HepG2 (cell line): ENCODE measurements around the gene GPHN. TPM values are rescaled to one million over a fixed set of nuclear protein-coding genes. Genes with fewer than 3 reads are reported as not detected.

ENCODE experiments used
- ATAC-seq: fragments of 200-7000 bp; cut with Tn5 transposase; 3 replicates; pipeline ENCODE4 v1.9.1; 2020; ENCODE audit warnings: mild to moderate bottlenecking, moderate library complexity
- BruUV-seq: library from RNA; stranded (reverse); fragments of 400-500 nt; replicated peaks from 2 replicates; lab custom pipeline; 2021; lab: Mats Ljungman, UMichigan
- CTCF ChIA-PET: fragments of 300-600 bp; formaldehyde crosslinking; extraction: SDS; loops from one replicate; lab custom pipeline; 2021; ENCODE audit warnings: low total read pairs, inconsistent platforms, low intra/inter-chr PET ratio; lab: Yijun Ruan, JAX
- POLR2A ChIA-PET: fragments of 350-600 bp; sonication (Branson Sonifier 250); formaldehyde crosslinking; loops from one replicate; lab custom pipeline; 2020; ENCODE audit warnings: antibody characterized with exemption, inconsistent platforms; lab: Yijun Ruan, JAX
- DNase-seq: peaks from one replicate; pipeline ENCODE4 v3.0.0-alpha.2; 2015; ENCODE audit warnings: low spot score
- FAIRE-seq: peaks from 3 replicates; lab custom pipeline; 2011; peaks lifted over from hg19 to GRCh38; lab: Jason Lieb, UNC
- H2AFZ ChIP-seq: one replicate; pipeline ENCODE4 v1.6.1; 2011; ENCODE audit warnings: low read length, inconsistent platforms
- H3K27ac ChIP-seq: fragments of 300-600 bp; 3 replicates; pipeline ENCODE4 v1.8.0; 2011; ENCODE audit warnings: mixed run types, mild to moderate bottlenecking, mixed read lengths, low read length, inconsistent platforms; ENCODE audit not compliant: insufficient read depth; ENCODE audit errors: extremely low read length
- H3K27me3 ChIP-seq, 2 experiments: fragments of 200-600 bp in 1 of 2; 2 replicates in 1 of 2; 3 replicates in 1 of 2; pipeline versions ENCODE4 v1.6.0 to v1.8.0; 2011; ENCODE audit warnings: low read length in 2 of 2, mild to moderate bottlenecking in 2 of 2, moderate library complexity in 2 of 2, inconsistent platforms in 1 of 2; ENCODE audit not compliant: insufficient read depth in 2 of 2, control insufficient read depth in 1 of 2
- H3K36me3 ChIP-seq, 2 experiments: fragments of 200-600 bp in 1 of 2; replicated peaks in 1 of 2; 2 replicates in 1 of 2; 3 replicates in 1 of 2; pipeline versions ENCODE4 v1.5.1 to v1.8.0; 2011; ENCODE audit warnings: low read length in 2 of 2, inconsistent platforms in 1 of 2; ENCODE audit not compliant: insufficient read depth in 2 of 2, control insufficient read depth in 1 of 2
- H3K4me1 ChIP-seq: 2 replicates; pipeline ENCODE4 v1.5.1; 2012; ENCODE audit warnings: low read length, inconsistent platforms; ENCODE audit not compliant: insufficient read depth
- H3K4me2 ChIP-seq: 2 replicates; pipeline ENCODE4 v1.6.0; 2011; ENCODE audit warnings: low read depth, low read length, inconsistent platforms
- H3K4me3 ChIP-seq, 3 experiments: fragments of 200-600 bp in 1 of 3; sonication (generic), shearing (Covaris generic) in 1 of 3; replicated peaks in 1 of 3; 2 replicates each; pipeline ENCODE4 v1.5.1; 2011 to 2016; ENCODE audit warnings: low read length in 3 of 3, inconsistent platforms in 2 of 3, low read depth in 2 of 3, mild to moderate bottlenecking in 2 of 3, control low read depth in 1 of 3, mixed read lengths in 1 of 3; ENCODE audit not compliant: insufficient read depth in 1 of 3
- H3K79me2 ChIP-seq: one replicate; pipeline ENCODE4 v1.6.1; 2011; ENCODE audit warnings: low read length, inconsistent platforms; ENCODE audit not compliant: insufficient read depth
- H3K9ac ChIP-seq: 2 replicates; pipeline ENCODE4 v1.6.0; 2011; ENCODE audit warnings: mild to moderate bottlenecking, low read depth, low read length, inconsistent platforms; ENCODE audit not compliant: insufficient read depth
- H3K9me3 ChIP-seq: 2 replicates; pipeline ENCODE4 v1.5.1; 2012; ENCODE audit warnings: mild to moderate bottlenecking, low read length
- H4K20me1 ChIP-seq: 2 replicates; pipeline ENCODE4 v1.6.0; 2011; ENCODE audit warnings: inconsistent platforms, mild to moderate bottlenecking, low read length, moderate library complexity; ENCODE audit not compliant: insufficient read depth
- ARID3A ChIP-seq: IDR thresholded peaks from 2 replicates; pipeline ENCODE4 v1.6.1; 2012; ENCODE audit warnings: low read depth, low read length, improper control_type of control experiment
- ASH2L ChIP-seq: fragments of 300-600, 200-600 bp; sonication (generic); IDR thresholded peaks from 2 replicates; pipeline ENCODE4 v1.7.0; 2017; ENCODE audit warnings: low read depth, mild to moderate bottlenecking, moderate library complexity, mixed read lengths, low read length; ENCODE audit not compliant: insufficient read length
- BCL6 ChIP-seq: IDR thresholded peaks from 2 replicates; pipeline ENCODE4 v1.6.1; 2016; ENCODE audit warnings: missing genetic modification reagents, missing compliant biosample characterization
- CTCF ChIP-seq: sonication (generic); formaldehyde crosslinking; IDR thresholded peaks from 2 replicates; pipeline ENCODE4 v1.5.0; 2020; ENCODE audit warnings: mild to moderate bottlenecking, missing genetic modification reagents, moderate library complexity
- DRAP1 ChIP-seq: IDR thresholded peaks from 2 replicates; pipeline ENCODE4 v1.6.1; 2016; ENCODE audit warnings: missing genetic modification reagents, missing compliant biosample characterization
- GATAD2A ChIP-seq: IDR thresholded peaks from 2 replicates; pipeline ENCODE4 v1.6.1; 2016
- HMGXB4 ChIP-seq, 2 experiments: sonication (generic) in 1 of 2; formaldehyde crosslinking in 1 of 2; IDR thresholded peaks; 2 replicates each; pipeline versions ENCODE4 v1.4.0 to v1.6.1; 2018 to 2020; ENCODE audit warnings: missing genetic modification reagents in 2 of 2, borderline replicate concordance in 1 of 2, low read depth in 1 of 2, mild to moderate bottlenecking in 1 of 2, missing biosample characterization in 1 of 2
- KLF6 ChIP-seq: IDR thresholded peaks from 2 replicates; pipeline ENCODE4 v1.8.0; 2016; ENCODE audit warnings: missing biosample characterization, missing genetic modification reagents
- MAFF ChIP-seq: IDR thresholded peaks from 2 replicates; pipeline ENCODE4 v1.6.1; 2011; ENCODE audit warnings: low read depth, low read length, improper control_type of control experiment
- NCOA2 ChIP-seq: sonication (generic); formaldehyde crosslinking; IDR thresholded peaks from 2 replicates; pipeline ENCODE4 v1.8.0; 2022; ENCODE audit warnings: inconsistent platforms
- RAD21 ChIP-seq: fragments of 450-650 bp; formaldehyde crosslinking; IDR thresholded peaks from 2 replicates; pipeline ENCODE4 v1.5.0; 2020; ENCODE audit warnings: mild to moderate bottlenecking
- RXRB ChIP-seq: IDR thresholded peaks from 2 replicates; pipeline ENCODE4 v1.6.1; 2016; ENCODE audit warnings: borderline replicate concordance, missing genetic modification reagents, missing compliant biosample characterization
- SMC3 ChIP-seq: IDR thresholded peaks from 2 replicates; pipeline ENCODE4 v1.6.1; 2011; ENCODE audit warnings: low read length, improper control_type of control experiment
- STAG1 ChIP-seq: sonication (generic); formaldehyde crosslinking; IDR thresholded peaks from 2 replicates; pipeline ENCODE4 v1.4.0; 2020; ENCODE audit warnings: missing genetic modification reagents
- YY1 ChIP-seq: IDR thresholded peaks from 2 replicates; pipeline ENCODE4 v1.6.1; 2011; ENCODE audit warnings: low read length, low read depth, moderate library complexity, mild to moderate bottlenecking; ENCODE audit not compliant: insufficient read depth, insufficient replicate concordance
- ZNF670 ChIP-seq: sonication (generic); formaldehyde crosslinking; IDR thresholded peaks from 2 replicates; pipeline ENCODE4 v1.8.0; 2022; ENCODE audit warnings: mild to moderate bottlenecking, missing genetic modification reagents, borderline replicate concordance
- WGBS: methylation state at CpG from one replicate; pipeline ENCODE4 v1.1.6; 2017; ENCODE audit warnings: low lambda C conversion rate; 5-methylcytosine and 5-hydroxymethylcytosine counted together
- in situ Hi-C: cut with HindIII; loops from 2 replicates; pipeline ENCODE4 v1.10.0; 2017; ENCODE audit warnings: low pct_unique_long_range_greater_than_20kb; ENCODE audit not compliant: extremely low pct_ligation_motif_present
- intact Hi-C: fragments of 100-400 bp; cut with micrococcal nuclease; formaldehyde crosslinking; loops from one replicate; pipeline ENCODE4 v1.10.0; 2022; ENCODE audit not compliant: unreplicated experiment
- polyA plus RNA-seq, 8 experiments: library from polyadenylated mRNA; depleted of rRNA in 3 of 8; stranded (reverse) in 7 of 8; unstranded in 1 of 8; fragments of >200 nt; fragmentation: Illumina TruSeq in 4 of 8; extraction: Trizol in 4 of 8; gene quantifications; 2 replicates each; pipeline versions ENCODE4 v1.2.1 to v1.2.3, GENCODE V29; 2011 to 2016; ENCODE audit warnings: low read depth in 4 of 8, missing spikeins in 1 of 8, mixed read lengths in 1 of 8; ENCODE audit not compliant: insufficient read depth in 1 of 8
- total RNA-seq, 5 experiments: library from RNA; depleted of rRNA; stranded (reverse); fragments of >200 nt; fragmentation: Illumina TruSeq; extraction: Trizol; gene quantifications; 2 replicates each; pipeline ENCODE4 v1.2.3, GENCODE V29; 2016; ENCODE audit warnings: low read depth in 1 of 5

The GPHN gene
- total and polyA plus RNA-seq, 2 of the 13 experiments (the other 11 are each of a cell fraction or from before 2014, with no cell fraction given), result 12.7 to 19.2 TPM

- ChIA-PET POLR2A (interaction anchor here (0.8 kb wide), 1 partner anchor 13 kb away, joined by 4 read pairs; the partner anchor contains the start of gene GPHN), CTCF (interaction anchor here (1.0 to 1.9 kb wide), 4 partner anchors 12 to 643 kb away, joined by 4 to 9 read pairs (median 5); partner anchors contain the start of gene GPHN)
- Histone ChIP-seq H3K36me3 (no peaks in the 10 kb centered on the region), H3K79me2 (no peaks in the 10 kb centered on the region), H3K27ac (no peak overlapping the region), H3K9ac (0 out of 2 replicates have a peak overlapping the region, but pooled peaks have one; percentile 3), H4K20me1 (no peaks in the 10 kb centered on the region), H3K9me3 (no peaks in the 10 kb centered on the region), H3K4me1 (peaks cover 17% of the 10 kb centered on the region), H3K4me3 (peak overlapping the region; percentile 29 to 45 (median 36); a peak in 5 of 6 replicates), H3K27me3 (no peaks in the 10 kb centered on the region), H3K4me2 (peak overlapping the region; percentile 56), H2AFZ (peak overlapping the region; percentile 92)
- intact Hi-C loops (loop anchor here (1.0 to 5.0 kb wide), 4 partner anchors 95 to 642 kb away; no protein-coding TSS in a partner anchor), in situ Hi-C loops (no loop called here)
- 4% methylated on average over 4 of the region's 4 CpGs for WGBS
- FAIRE-seq (peak; percentile 36), DNase-seq (peak; percentile 65), ATAC-seq (peak; percentile 98)
- no TSS peak for BruUV-seq
- peak; percentile 34 for TF ChIP-seq ASH2L
- peak in 1 of 2 experiments; percentile 56; a peak in 2 of 4 replicates for TF ChIP-seq HMGXB4 (CRISPR knock-in tag; IDR thresholded peaks at IDR 0.05; ENCODE audit: borderline replicate concordance in 1 of 2, low read depth in 1 of 2)
- TF ChIP-seq KLF6 (CRISPR knock-in tag), result no peak
- peak; percentile 49; the same call in 1 of the 2 replicates for TF ChIP-seq RAD21 (CRISPR knock-in tag)
- peak; percentile 8; the same call in 1 of the 2 replicates for TF ChIP-seq MAFF
- 0 out of 2 replicates have a peak, but pooled peaks have one; percentile 12 for TF ChIP-seq BCL6 (CRISPR knock-in tag)
- TF ChIP-seq ZNF670, result no peak
- TF ChIP-seq NCOA2 (CRISPR knock-in tag), result no peak
- TF ChIP-seq DRAP1 (CRISPR knock-in tag), result peak; percentile 25; the same call in 1 of the 2 replicates
- 0 out of 2 replicates have a peak, but pooled peaks have one; percentile 47 for TF ChIP-seq ARID3A
- peak; percentile 25; the same call in 1 of the 2 replicates for TF ChIP-seq RXRB (CRISPR knock-in tag)
- TF ChIP-seq CTCF, result peak; percentile 80
- peak; percentile 72 for TF ChIP-seq STAG1 (CRISPR knock-in tag)
- no peak for TF ChIP-seq YY1
- 0 out of 2 replicates have a peak, but pooled peaks have one; percentile 20 for TF ChIP-seq GATAD2A
- TF ChIP-seq SMC3, result peak; percentile 54
Observed at GRCh38 chr14:66495218-66496098, 12.5 kb upstream of the GPHN start.
